ENCODE measurements around the gene ELMO2.

The ELMO2 gene

DNA sequence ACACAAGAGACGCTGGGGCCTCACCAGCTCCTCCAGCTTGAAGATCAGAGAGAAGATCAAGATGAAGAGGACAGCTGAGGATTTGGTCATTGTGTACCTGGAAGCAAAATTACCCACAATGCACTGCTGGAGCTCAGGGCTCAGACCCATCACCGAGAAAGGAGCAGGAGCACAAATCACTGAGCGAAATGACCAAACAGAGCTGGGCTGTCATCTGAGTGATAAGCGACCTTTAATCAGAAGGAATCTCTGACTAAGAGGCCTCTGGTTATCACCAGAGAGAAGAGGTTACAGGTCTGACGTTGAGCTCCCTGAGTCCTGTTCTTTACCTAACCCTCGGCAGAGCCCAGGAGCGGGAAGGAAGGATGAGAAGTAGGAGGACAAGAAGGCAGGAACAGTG is 50.6 kb downstream of the ELMO2 start:
- TF ChIP-seq POLR2AphosphoS5 (IDR thresholded peaks at IDR 0.05; ENCODE audit: low read depth, low read length) = no peak
- TF ChIP-seq POLR2A (IDR thresholded peaks at IDR 0.05; ENCODE audit: low read depth, low read length) = no peak
- TF ChIP-seq TAF1 (IDR thresholded peaks at IDR 0.05; ENCODE audit: borderline replicate concordance, low read depth, low read length) = no peak
- FAIRE-seq = no peak
- DNase-seq (ENCODE audit: insufficient read length) = no peak

DNA sequence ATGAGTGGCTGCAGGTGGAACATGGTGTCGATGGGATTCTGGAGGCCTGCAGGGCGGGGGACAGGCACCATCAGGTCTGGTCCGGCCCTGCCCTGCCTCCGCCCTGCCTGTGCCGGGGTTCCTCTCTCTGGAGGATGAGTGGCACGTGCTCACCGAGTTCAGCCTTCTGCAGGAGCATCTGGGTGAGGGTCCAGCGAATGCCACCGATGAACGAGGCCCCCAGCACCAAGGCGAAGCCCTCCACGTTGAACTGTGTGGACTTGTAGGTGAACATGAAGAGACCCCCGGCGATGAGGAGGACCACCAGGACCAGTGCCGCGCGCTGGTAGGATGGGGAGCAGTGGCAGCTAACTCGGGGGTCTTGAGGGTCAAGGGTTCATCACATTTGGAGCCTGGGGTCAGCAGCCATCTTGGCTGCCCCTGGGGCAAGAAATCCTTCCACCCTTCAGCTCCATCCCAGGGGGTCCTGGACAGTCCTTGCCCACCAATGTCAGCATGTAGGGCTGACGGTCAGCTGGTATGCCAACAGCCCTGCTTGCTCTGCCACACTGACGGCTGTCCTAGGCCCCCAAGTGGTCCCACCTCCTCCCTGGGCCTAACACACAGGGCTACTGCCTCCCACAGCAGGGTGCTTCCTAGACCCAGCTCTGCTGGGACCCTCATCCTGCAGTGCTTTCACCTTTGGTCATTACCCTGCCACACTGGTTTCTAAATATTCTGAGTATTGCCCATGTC is 51.3 kb downstream of the ELMO2 start:
- no peak for DNase-seq (ENCODE audit: insufficient read length)
- FAIRE-seq = no peak
- TF ChIP-seq TAF1 (IDR thresholded peaks at IDR 0.05; ENCODE audit: borderline replicate concordance, low read depth, low read length) (no peak), POLR2A (IDR thresholded peaks at IDR 0.05; ENCODE audit: low read depth, low read length) (peak; percentile 27; the same call in 1 of the 2 replicates), POLR2AphosphoS5 (IDR thresholded peaks at IDR 0.05; ENCODE audit: low read depth, low read length) (peak; percentile 32; the same call in 1 of the 2 replicates)

- FAIRE-seq = no peak
Measured at GRCh38 chr20:46354207-46354555, 52.2 kb downstream of the ELMO2 start.

GRCh38 chr20:46353500-46354206 is 52.8 kb downstream of the ELMO2 start:
- FAIRE-seq (no peak), DNase-seq (ENCODE audit: insufficient read length) (no peak)
- TF ChIP-seq TAF1 (IDR thresholded peaks at IDR 0.05; ENCODE audit: borderline replicate concordance, low read depth, low read length) = no peak

More at GRCh38 chr20:46354207-46354555, 52.2 kb downstream of the ELMO2 start:
- no peak for TF ChIP-seq TAF1 (IDR thresholded peaks at IDR 0.05; ENCODE audit: borderline replicate concordance, low read depth, low read length)
- no peak for TF ChIP-seq POLR2AphosphoS5 (IDR thresholded peaks at IDR 0.05; ENCODE audit: low read depth, low read length)
- no peak for TF ChIP-seq POLR2A (IDR thresholded peaks at IDR 0.05; ENCODE audit: low read depth, low read length)
- no peak for DNase-seq (ENCODE audit: insufficient read length)

DNA sequence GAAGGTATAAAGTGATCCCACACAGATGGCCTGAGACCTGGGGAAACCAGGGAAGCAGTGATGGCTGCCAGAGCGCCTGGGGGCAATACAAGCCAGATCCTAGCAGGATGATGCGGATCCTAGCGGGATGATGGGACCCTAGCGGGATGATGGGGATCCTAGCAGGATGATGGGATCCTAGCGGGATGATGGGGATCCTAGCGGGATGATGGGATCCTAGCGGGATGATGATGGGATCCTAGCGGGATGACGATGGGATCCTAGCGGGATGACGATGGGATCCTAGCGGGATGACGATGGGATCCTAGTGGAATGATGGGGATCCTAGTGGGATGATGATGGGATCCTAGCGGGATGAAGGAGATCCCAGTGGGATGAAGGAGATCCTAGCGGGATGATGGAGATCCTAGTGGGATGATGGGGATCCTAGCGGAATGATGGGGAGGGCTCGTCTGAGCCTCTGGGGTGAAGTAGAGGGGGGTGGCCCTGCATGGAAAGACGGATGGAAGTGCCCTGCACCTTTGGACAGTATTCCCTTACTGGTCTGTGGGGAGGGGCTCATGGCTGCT is 54.0 kb downstream of the ELMO2 start:
- DNase-seq (ENCODE audit: insufficient read length) (no peak), FAIRE-seq (no peak)
- no peak for TF ChIP-seq POLR2A (IDR thresholded peaks at IDR 0.05; ENCODE audit: low read depth, low read length)
- no peak for TF ChIP-seq POLR2AphosphoS5 (IDR thresholded peaks at IDR 0.05; ENCODE audit: low read depth, low read length)
- no peak for TF ChIP-seq TAF1 (IDR thresholded peaks at IDR 0.05; ENCODE audit: borderline replicate concordance, low read depth, low read length)

- DNase-seq (ENCODE audit: insufficient read length) (no peak), FAIRE-seq (peak; percentile 48)
- TF ChIP-seq POLR2A (IDR thresholded peaks at IDR 0.05; ENCODE audit: low read depth, low read length) = no peak
- TF ChIP-seq TAF1 (IDR thresholded peaks at IDR 0.05; ENCODE audit: borderline replicate concordance, low read depth, low read length) = no peak
- TF ChIP-seq POLR2AphosphoS5 (IDR thresholded peaks at IDR 0.05; ENCODE audit: low read depth, low read length) = no peak; the same call in 1 of the 2 replicates
Measured at GRCh38 chr20:46351357-46352058, 54.9 kb downstream of the ELMO2 start.

DNA sequence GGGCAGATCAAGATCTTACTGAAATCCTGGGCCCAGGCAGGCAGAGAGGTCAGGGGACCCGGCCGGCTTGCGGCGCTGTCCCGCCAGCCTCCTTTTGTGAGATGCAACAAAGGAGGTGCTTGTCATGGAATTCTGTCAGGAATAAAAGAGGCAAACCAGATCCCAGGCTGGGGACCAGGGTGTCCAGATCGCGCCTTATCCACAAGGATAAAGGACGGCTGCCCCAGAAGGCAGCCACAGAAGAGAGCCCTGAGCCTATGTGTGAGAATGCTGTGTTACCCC is 55.5 kb downstream of the ELMO2 start:
- no peak for FAIRE-seq
- no peak for TF ChIP-seq POLR2A (IDR thresholded peaks at IDR 0.05; ENCODE audit: low read depth, low read length)
- TF ChIP-seq POLR2AphosphoS5 (IDR thresholded peaks at IDR 0.05; ENCODE audit: low read depth, low read length) = no peak
- TF ChIP-seq TAF1 (IDR thresholded peaks at IDR 0.05; ENCODE audit: borderline replicate concordance, low read depth, low read length) = no peak
- DNase-seq (ENCODE audit: insufficient read length) = no peak

- DNase-seq (ENCODE audit: insufficient read length) = peak; percentile 79
- peak; percentile 69 for FAIRE-seq
- TF ChIP-seq POLR2AphosphoS5 (IDR thresholded peaks at IDR 0.05; ENCODE audit: low read depth, low read length) (no peak), POLR2A (IDR thresholded peaks at IDR 0.05; ENCODE audit: low read depth, low read length) (no peak), TAF1 (IDR thresholded peaks at IDR 0.05; ENCODE audit: borderline replicate concordance, low read depth, low read length) (no peak)
Measured at GRCh38 chr20:46350201-46350985, 56.0 kb downstream of the ELMO2 start.

DNA sequence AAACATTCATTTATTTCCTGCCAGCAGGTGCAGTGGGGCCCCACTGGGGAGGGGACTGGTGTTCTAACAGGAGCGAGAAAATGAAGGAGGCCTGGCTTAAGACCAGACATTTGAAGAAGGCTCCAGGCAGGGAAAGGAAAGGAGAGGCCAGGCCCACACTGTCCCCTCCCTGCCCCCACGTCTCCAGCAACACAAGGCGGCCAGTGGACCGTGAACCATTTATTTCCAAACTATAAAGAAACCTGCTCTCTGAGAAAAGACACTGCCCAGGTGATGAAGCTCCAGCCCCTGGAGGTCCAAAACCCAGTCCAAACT is 56.7 kb downstream of the ELMO2 start:
- TF ChIP-seq POLR2A (IDR thresholded peaks at IDR 0.05; ENCODE audit: low read depth, low read length) (no peak), POLR2AphosphoS5 (IDR thresholded peaks at IDR 0.05; ENCODE audit: low read depth, low read length) (no peak), TAF1 (IDR thresholded peaks at IDR 0.05; ENCODE audit: borderline replicate concordance, low read depth, low read length) (no peak)
- no peak for FAIRE-seq
- no peak for DNase-seq (ENCODE audit: insufficient read length)

DNA sequence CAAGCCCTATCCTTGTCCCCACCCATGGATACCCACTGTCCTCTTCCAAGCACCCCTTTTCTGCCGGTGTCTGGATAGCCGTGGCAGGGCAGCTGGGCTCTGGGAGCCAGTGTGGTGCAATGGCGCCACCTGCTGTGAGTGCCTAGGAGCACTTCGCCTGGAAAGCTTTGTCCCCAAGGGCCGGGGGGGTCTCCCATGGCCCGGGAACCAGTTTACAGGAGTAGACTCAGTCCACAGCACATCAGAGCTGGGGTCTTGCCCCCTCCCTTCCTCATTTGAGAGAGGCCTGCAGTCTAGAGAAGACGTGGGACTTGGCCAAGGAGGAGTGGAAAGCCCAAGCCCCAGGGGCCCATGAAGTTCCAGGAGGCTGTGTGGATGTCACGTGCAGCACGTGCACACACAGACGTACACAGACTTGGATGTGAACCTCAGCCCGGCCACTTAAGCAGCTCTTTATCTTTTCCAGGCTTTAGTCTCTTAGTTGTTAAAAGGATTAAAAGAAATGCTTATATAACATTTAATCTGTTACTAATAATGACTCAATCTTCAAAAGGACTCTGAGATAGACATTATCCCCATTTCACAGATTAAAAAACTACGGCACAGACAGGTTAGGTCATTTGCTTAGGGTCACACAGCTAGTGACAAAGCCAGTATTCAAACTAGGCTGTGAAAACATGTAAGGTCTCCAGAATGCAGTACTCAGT is 57.2 kb downstream of the ELMO2 start:
- DNase-seq (ENCODE audit: insufficient read length) = peak; percentile 71
- peak; percentile 30 for FAIRE-seq
- TF ChIP-seq TAF1 (IDR thresholded peaks at IDR 0.05; ENCODE audit: borderline replicate concordance, low read depth, low read length) = no peak
- no peak for TF ChIP-seq POLR2AphosphoS5 (IDR thresholded peaks at IDR 0.05; ENCODE audit: low read depth, low read length)
- TF ChIP-seq POLR2A (IDR thresholded peaks at IDR 0.05; ENCODE audit: low read depth, low read length) = no peak
